HepG2 (cell line): ENCODE results near the gene RNF126. TPM values are rescaled to one million over a fixed set of nuclear protein-coding genes. Genes with fewer than 3 reads are reported as not detected.

Experiments used
- BHLHE40 ChIP-seq: IDR thresholded peaks from 2 replicates; pipeline ENCODE4 v1.6.1; 2011; ENCODE audit warnings: low read length, improper control_type of control experiment
- FIP1L1 ChIP-seq: fragments of 200-400 bp; formaldehyde crosslinking; IDR thresholded peaks from 2 replicates; pipeline ENCODE4 v1.6.1; 2018; ENCODE audit warnings: low read depth, mild to moderate bottlenecking, low read length, moderate library complexity, borderline replicate concordance; ENCODE audit not compliant: insufficient read depth
- GFI1 ChIP-seq: sonication (generic); formaldehyde crosslinking; IDR thresholded peaks from 2 replicates; pipeline ENCODE4 v1.5.0; 2020; ENCODE audit warnings: missing genetic modification reagents, mild to moderate bottlenecking, borderline replicate concordance
- HDAC2 ChIP-seq: sonication (generic); formaldehyde crosslinking; IDR thresholded peaks from 2 replicates; pipeline ENCODE4 v1.4.0; 2020; ENCODE audit warnings: missing genetic modification reagents
- HDAC6 ChIP-seq: fragments of 200-600 bp; sonication (generic); IDR thresholded peaks from 2 replicates; pipeline ENCODE4 v1.7.0; 2017; ENCODE audit warnings: mild to moderate bottlenecking, antibody characterized with exemption, low read length, low read depth
- KAT8 ChIP-seq: IDR thresholded peaks from 2 replicates; pipeline ENCODE4 v1.6.1; 2016; ENCODE audit warnings: missing genetic modification reagents, missing compliant biosample characterization
- MEIS2 ChIP-seq: sonication (generic); formaldehyde crosslinking; IDR thresholded peaks from 2 replicates; pipeline ENCODE4 v1.9.0; 2021; ENCODE audit warnings: mild to moderate bottlenecking, missing genetic modification reagents
- PAXIP1 ChIP-seq: sonication (generic); formaldehyde crosslinking; conservative IDR thresholded peaks from 2 replicates; pipeline ENCODE4 v1.4.0; 2020; ENCODE audit warnings: mild to moderate bottlenecking, missing genetic modification reagents, moderate library complexity
- PRDM4 ChIP-seq: sonication (generic); formaldehyde crosslinking; IDR thresholded peaks from 2 replicates; pipeline ENCODE4 v1.9.0; 2021; ENCODE audit warnings: missing genetic modification reagents, borderline replicate concordance
- RERE ChIP-seq: IDR thresholded peaks from 2 replicates; pipeline ENCODE4 v1.6.1; 2016; ENCODE audit warnings: low read depth, missing genetic modification reagents, missing compliant biosample characterization
- SPEN ChIP-seq: sonication (generic); formaldehyde crosslinking; IDR thresholded peaks from 2 replicates; pipeline ENCODE4 v1.5.1; 2020; ENCODE audit warnings: low read depth, mild to moderate bottlenecking, missing genetic modification reagents
- TCF7 ChIP-seq: sonication (generic); IDR thresholded peaks from 2 replicates; pipeline ENCODE4 v1.6.1; 2016; ENCODE audit warnings: antibody characterized with exemption, low read depth
- ZBTB3 ChIP-seq: sonication (generic); formaldehyde crosslinking; IDR thresholded peaks from 2 replicates; pipeline ENCODE4 v1.4.0; 2020; ENCODE audit warnings: low read depth, mild to moderate bottlenecking, moderate library complexity, missing genetic modification reagents, borderline replicate concordance
- ZBTB38 ChIP-seq: sonication (generic); formaldehyde crosslinking; IDR thresholded peaks from 2 replicates; pipeline ENCODE4 v1.5.1; 2020; ENCODE audit warnings: mild to moderate bottlenecking, missing genetic modification reagents
- ZNF597 ChIP-seq: sonication (generic); formaldehyde crosslinking; IDR thresholded peaks from 2 replicates; pipeline ENCODE4 v1.5.0; 2020; ENCODE audit warnings: missing genetic modification reagents
- ZNF782 ChIP-seq: sonication (generic); formaldehyde crosslinking; IDR thresholded peaks from 2 replicates; pipeline ENCODE4 v1.4.0; 2020; ENCODE audit warnings: missing genetic modification reagents, mild to moderate bottlenecking, borderline replicate concordance
- polyA plus RNA-seq, 8 experiments: library from polyadenylated mRNA; depleted of rRNA in 3 of 8; stranded (reverse) in 7 of 8; unstranded in 1 of 8; fragments of >200 nt; fragmentation: Illumina TruSeq in 4 of 8; extraction: Trizol in 4 of 8; gene quantifications; 2 replicates each; pipeline versions ENCODE4 v1.2.1 to v1.2.3, GENCODE V29; 2011 to 2016; ENCODE audit warnings: low read depth in 4 of 8, missing spikeins in 1 of 8, mixed read lengths in 1 of 8; ENCODE audit not compliant: insufficient read depth in 1 of 8
- total RNA-seq, 5 experiments: library from RNA; depleted of rRNA; stranded (reverse); fragments of >200 nt; fragmentation: Illumina TruSeq; extraction: Trizol; gene quantifications; 2 replicates each; pipeline ENCODE4 v1.2.3, GENCODE V29; 2016; ENCODE audit warnings: low read depth in 1 of 5

Gene RNF126
- total and polyA plus RNA-seq, 2 of the 13 experiments (the other 11 are each of a cell fraction or from before 2014, with no cell fraction given) = 23.2 to 34.0 TPM

GRCh38 chr19:662207-662961, 630 bp downstream of the RNF126 start (continued):
- TF ChIP-seq KAT8 (no peak), PRDM4 (CRISPR knock-in tag) (no peak), RERE (CRISPR knock-in tag) (no peak), TCF7 (no peak), HDAC2 (CRISPR knock-in tag) (peak; percentile 21; the same call in 1 of the 2 replicates), ZNF782 (CRISPR knock-in tag) (no peak), PAXIP1 (0 out of 2 replicates have a peak, but pooled peaks have one; percentile 17), FIP1L1 (no peak), SPEN (CRISPR knock-in tag) (no peak; the same call in 1 of the 2 replicates), HDAC6 (no peak), ZBTB38 (no peak), MEIS2 (no peak), GFI1 (CRISPR knock-in tag) (no peak), ZNF597 (CRISPR knock-in tag) (no peak), ZBTB3 (CRISPR knock-in tag) (no peak), BHLHE40 (no peak)
